HT-29 (cell line): ENCODE data around the gene ZNF536. TPM values are rescaled to one million over a fixed set of nuclear protein-coding genes. Genes with fewer than 3 reads are reported as not detected.
"Not testable (repeated sequence)": the region's sequence is repeated elsewhere in the genome, so short reads cannot be mapped to it uniquely, and the experiment has no call there.

Experiments used
- DNase-seq: peaks from one replicate; pipeline ENCODE4 v3.0.0-alpha.2; 2015; ENCODE audit warnings: low spot score
- total RNA-seq: library from RNA; depleted of rRNA; stranded (reverse); fragments of >200 nt; shearing (Covaris generic); gene quantifications from 2 replicates; pipeline ENCODE4 v1.2.3, GENCODE V29; 2014

Gene ZNF536
- total RNA-seq, 1 experiment from 2014 or later: not detected

DNA sequence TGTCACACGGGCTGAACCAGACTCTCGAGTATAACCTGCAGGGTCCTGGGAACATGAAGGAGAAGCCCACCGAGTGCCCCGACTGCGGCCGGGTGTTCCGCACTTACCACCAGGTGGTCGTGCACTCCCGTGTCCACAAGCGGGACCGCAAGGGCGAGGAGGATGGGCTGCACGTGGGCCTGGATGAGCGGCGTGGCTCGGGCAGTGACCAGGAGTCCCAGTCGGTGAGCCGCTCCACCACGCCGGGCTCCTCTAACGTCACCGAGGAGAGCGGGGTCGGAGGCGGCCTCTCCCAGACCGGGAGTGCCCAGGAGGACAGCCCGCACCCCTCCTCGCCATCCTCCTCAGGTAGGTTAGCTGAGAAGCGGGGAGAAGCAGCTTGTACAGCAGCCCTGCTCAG, 73.2 kb downstream of the ZNF536 start:
- DNase-seq: no peak

- DNase-seq: not testable (repeated sequence)
Observed at GRCh38 chr19:30446120-30446519, 73.9 kb downstream of the ZNF536 start.

DNA sequence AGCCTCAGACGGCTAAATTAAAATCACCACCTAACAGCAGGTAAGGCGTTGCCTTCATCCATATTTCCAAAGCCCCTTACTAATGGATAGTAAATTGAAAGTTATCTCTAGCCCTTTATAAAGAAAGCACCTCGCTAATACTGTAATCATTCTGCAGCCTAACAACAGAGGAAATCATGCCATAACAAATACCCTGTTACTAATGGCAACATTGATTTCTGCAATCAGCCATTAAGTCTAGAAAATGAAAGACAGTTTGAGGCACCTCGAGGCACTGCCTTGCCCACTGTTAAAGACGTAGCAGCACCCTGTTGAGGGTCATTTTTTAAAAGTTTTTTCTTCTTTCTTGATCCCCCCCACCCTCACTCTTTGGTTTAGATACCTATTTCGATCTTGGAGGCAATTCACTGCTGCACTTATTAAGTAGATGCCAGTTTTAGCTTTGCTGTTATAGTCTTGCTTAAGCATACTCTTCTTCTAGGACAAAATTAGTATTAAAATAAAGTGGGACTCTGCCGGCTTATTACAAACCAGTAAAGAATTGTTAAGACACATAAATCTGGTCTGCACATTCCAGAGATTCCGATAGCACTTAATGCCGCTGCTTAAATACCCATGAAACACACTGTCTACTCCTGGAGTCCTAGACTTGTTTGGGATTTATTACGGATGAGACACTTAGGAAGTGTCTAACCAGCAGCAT, 74.8 kb downstream of the ZNF536 start:
- peak; percentile 3 for DNase-seq

GRCh38 chr19:30447553-30447870, 75.3 kb downstream of the ZNF536 start:
- DNase-seq: no peak

DNA sequence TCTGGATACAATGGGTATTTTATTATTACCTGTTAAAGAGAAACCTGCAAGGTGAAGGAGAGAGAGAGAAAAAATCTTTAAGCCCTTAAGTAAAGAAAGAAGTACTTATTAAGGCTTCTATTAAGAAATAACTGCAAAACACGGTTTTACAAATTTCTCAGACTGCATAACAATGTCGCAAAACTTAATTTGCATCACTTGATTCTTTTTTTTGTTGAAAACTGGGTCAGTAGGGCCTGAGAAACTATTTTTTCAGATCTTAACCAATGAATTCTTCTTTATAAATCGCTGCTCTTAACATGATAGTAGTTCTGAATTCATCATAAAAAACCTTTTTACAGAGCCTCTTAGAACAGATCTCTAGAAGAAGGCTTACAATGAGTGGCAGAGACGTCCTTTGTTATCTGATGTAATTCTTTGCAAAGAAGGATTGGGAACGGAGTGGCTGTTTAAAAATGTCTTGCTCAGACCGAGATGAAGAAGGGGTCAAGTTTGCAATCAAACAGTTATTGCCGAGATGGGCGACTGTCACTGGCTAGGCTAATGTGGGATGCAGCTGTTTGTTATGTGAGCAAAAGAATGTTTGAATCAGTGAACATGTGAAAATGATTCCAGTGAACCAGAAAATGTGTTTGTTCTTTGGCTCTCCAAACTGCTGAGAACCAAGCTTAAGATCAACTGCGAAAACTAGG, 76.3 kb downstream of the ZNF536 start:
- DNase-seq: no peak

- no peak for DNase-seq
Observed at GRCh38 chr19:30449078-30449590, 77.0 kb downstream of the ZNF536 start.

GRCh38 chr19:30449673-30450072, 77.5 kb downstream of the ZNF536 start:
- no peak for DNase-seq

DNA sequence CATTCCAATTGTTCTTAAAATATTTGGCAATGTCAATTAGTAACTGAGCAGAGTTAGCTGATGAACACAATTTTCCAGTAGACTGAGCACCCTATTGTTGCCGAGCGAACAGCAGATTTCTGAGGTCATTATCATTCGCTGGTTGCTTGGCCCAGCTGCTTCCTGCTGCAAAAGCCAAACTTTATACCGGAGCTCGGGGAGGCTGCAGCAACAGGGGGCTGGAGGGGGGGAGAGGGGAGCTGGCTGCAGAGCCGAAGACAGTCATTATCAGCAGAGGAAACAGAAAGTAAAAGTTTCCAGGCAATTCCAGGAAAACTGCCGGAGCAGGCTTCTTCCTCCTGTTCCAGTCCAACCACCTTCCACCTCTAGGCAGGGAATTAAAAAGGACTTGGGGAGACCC, 77.9 kb downstream of the ZNF536 start:
- DNase-seq: no peak

- no peak for DNase-seq
Observed at GRCh38 chr19:30450835-30451321, 78.7 kb downstream of the ZNF536 start.

DNA sequence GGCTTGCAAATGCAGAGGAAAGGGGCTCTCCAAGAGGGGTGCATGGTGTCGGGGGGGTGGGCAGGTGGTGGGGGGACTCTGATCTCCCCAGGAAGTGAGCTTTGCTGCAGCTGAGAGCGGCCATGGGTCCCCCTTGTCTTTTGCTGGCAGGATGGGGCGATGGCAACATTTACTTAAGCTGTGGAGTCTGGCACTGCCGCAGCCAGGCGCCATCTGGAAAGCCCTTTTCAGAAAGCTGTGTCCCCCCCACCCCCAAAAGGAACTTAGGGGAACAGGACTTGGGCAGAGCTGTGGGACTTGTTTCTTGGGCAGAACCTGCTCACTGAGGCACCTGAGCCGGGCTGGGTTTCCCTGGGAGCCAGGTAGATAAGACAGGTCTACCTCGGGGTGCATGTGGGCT, 80.7 kb downstream of the ZNF536 start:
- DNase-seq: no peak

- DNase-seq: no peak
Observed at GRCh38 chr19:30453743-30454142, 81.6 kb downstream of the ZNF536 start.

- no peak for DNase-seq
Observed at GRCh38 chr19:30455881-30456280, 83.7 kb downstream of the ZNF536 start.

DNA sequence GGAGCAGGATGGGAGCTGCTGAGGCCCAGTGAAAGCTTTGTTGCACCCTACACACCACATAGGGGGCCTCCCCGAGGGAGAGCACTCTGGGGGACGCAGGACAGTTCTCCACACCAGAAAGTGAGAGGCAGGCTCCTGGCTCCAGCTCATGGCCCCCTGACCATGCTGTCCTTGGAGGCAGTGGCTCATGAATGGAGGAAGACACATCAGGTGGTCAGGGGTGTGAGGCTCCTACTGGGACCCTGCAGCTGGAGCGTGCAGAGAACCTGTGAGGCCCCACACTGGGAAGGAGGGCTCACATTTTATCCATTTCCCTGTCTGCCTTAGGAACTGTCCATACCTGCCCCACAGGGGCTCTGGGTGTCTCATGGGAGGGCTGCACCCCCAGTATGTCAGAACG, 85.3 kb downstream of the ZNF536 start:
- no peak for DNase-seq

DNA sequence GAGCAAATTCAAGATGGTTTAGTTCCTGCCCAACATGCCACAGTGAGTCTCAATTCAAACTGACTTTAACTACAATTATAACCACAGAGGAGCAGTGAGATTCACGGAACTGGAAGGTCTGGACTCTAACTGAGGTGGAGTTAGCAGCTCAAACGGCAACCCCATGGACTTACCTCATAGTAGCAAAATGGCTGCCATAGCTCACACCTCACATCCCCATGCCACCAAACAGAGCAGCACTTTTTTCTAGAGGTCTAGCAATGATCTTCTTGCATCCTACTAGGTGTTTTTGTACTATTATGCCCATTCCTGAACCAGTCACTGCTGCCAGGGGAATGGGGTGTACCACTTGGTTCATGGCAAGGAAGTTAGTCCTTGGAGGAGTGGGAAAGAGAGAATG, 87.7 kb downstream of the ZNF536 start:
- DNase-seq: no peak

DNA sequence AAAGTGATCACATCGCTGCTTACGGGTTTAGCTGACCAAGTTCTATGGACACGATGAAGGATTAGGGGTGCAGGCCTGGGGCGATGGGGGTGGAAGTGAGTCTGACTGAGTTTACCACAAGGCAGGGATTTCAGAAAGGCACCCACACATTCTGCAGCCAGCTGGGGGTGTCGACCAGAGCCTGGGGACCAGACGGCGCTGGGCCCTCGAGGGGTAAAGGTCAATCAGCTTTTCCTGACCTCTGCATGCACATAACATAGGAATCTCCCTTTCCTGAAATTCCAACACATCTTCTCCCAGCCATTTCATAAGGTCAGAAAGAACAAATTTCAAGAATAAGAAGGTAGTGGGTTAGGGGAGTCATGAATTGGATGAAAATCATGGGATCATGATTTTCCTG, 92.0 kb downstream of the ZNF536 start:
- DNase-seq: no peak

GRCh38 chr19:30466598-30466997, 94.4 kb downstream of the ZNF536 start:
- DNase-seq: not testable (repeated sequence)

GRCh38 chr19:30467239-30467638, 95.1 kb downstream of the ZNF536 start:
- DNase-seq: no peak

DNA sequence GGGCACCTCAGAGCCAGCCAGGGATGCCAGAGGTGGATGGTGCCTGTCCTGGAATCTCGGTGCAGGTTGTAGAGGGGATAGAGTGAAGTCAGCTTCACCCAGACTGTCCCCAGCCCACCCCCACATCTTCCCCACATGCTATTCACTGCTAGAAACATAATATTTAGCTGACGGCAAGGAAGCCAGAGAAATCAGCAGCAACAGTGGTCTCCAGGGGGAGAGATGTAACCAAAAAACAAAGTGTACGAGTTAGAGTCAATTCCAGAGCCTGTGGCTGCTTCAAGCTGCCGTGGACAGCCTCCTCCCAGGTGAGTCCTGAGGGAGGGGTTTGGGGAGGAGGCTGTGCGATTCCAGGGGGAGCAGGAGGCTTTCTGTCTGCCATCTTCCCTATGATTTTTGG, 97.6 kb downstream of the ZNF536 start:
- DNase-seq: no peak

DNA sequence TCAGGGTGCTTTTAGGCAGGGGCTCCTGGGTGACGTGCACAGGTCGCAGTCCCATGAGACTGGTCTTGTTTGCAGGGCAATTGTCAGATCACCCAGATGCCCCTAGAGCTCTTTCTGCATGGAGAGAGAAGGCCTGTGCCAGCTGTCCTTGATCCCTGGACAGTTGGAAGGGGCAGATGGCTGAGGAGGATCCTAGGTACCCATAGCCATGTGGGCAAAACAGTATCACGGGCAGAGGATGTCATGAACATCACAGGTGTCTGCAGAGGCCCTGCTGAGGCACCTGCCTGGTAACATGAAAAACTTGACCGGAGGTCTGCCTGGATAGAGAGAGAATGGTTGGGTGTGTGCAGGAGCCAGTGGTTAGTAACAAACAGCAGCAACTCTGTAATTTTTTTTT, 99.3 kb downstream of the ZNF536 start:
- no peak for DNase-seq

DNA sequence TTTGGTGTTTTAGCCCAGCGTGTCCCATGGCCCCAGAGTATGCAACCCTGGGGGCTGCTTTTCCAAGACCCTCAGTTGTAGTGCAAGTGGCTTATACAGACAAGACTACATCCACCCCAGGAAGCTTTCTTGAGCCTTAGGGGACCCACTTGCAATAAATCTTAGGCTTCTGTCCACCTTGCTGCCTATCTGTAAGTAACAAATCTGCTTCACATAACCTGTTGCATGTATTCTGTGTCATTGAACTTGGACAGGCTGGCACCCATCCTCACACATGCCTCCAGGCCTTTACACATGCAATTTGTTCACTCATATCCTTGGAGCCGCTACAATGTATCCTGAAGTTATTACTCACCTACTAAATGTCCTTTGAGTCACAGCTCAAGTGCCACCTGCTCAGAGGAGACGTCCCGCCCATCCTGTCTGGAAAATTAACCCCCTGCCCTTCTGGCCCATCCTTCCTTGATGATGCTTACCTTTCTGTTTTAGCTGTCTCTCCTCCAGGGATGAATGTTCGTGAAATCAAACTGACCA, 101.2 kb downstream of the ZNF536 start:
- no peak for DNase-seq

DNA sequence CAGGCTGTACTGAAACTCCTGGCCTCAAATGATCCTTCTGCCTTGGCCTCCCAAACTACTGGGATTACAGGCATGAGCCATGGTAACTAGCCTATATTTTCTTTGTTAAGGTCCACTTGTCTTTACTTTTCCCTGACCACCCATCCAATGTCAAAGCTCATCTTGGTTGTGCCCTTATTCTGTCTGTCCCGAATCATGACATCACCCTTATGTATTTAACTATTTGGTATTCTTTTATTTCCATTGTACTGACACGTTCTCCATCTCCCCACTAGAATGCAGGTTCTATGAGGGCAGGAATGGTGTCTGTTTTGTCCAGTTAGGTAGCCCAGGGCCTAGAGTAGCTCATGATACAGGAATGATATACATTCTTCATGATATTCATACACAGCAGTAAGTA, 104.8 kb downstream of the ZNF536 start:
- no peak for DNase-seq

DNA sequence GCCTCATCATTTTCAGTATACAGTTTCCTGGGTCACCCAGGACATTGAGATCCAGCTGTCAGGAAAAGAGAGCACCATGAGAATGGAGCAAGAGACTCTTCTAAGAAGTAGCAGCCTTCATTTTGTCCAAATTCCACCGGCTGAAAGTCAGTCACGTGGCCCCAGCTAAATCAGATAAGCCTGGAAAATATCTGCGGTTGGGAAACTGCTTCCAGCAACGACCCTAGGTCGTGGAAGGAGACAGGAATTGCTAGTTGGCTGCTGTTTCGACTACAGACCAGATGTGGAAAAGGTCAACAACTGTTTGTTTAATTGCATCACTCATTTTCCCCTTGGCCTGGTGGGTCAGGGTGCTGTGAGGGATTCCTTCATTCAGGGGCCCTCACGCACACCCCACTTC, 107.0 kb downstream of the ZNF536 start:
- no peak for DNase-seq

DNA sequence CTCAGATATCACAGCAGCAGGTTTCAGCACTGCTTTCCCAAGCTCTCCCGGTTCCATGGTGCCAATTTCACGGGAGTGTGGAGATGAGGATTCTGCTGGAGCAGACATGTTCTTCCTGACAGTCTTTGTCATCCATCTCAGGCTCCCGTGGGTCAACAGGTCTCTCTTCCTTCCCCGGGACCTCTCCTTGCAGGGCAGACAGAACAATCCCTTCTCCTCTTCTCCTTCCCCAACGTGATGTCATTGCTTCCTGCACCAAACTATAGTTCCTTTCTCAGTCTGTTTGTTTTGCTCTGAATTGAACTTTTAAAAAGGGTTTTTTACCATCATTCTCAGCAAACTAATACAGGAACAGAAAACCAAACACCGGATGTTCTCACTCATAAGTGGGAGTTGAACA, 107.9 kb downstream of the ZNF536 start:
- DNase-seq: no peak
